ENCODE data around the gene ZMYND8. TPM values are rescaled to one million over a fixed set of nuclear protein-coding genes. Genes with fewer than 3 reads are reported as not detected.

ZMYND8 gene
- total and polyA plus RNA-seq, 2 of the 8 experiments (the other 6 are each of a cell fraction or from before 2014, with no cell fraction given): 50.5 to 163 TPM

- H3K4me1 ChIP-seq (replicated peaks in 1 of 4; ENCODE audit: control insufficient read depth in 3 of 4, insufficient read depth in 4 of 4, low read length in 3 of 4): peaks cover 73 to 87% (median 78%) of the 10 kb centered on the region in 4 experiments
- no peak overlapping the region for H4K8ac ChIP-seq (ENCODE audit: extremely low read depth, insufficient read depth, low read length)
- TF ChIP-seq PHF8 (conservative IDR thresholded peaks at IDR 0.05; ENCODE audit: low read depth, low read length): no peak
- TF ChIP-seq CHD2 (IDR thresholded peaks at IDR 0.05; ENCODE audit: low read length): no peak
- TF ChIP-seq TAF7 (optimal IDR thresholded peaks at IDR 0.05; ENCODE audit: borderline replicate concordance, low read depth, low read length): no peak
- no peak for TF ChIP-seq MAX (IDR thresholded peaks at IDR 0.05)
- peak overlapping the region in 3 of 4 experiments; percentile 46 to 57 (median 50); a peak in 3 of 7 replicates for H3K9ac ChIP-seq (replicated peaks in 1 of 4; ENCODE audit: extremely low read depth in 1 of 4, low read depth in 3 of 4, low read length in 3 of 4)
- POLR2A ChIA-PET (ENCODE audit: partially characterized antibody): interaction anchor here (0.6 to 42.1 kb wide), 10 partner anchors 2 to 139 kb away, joined by 3 to 1191 read pairs (median 8); partner anchors contain the start of gene ZMYND8
- 54% methylated on average over 2 of the region's 2 CpGs; no CpG with 5 or more reads in 1 of the 2 experiments for WGBS, 2 experiments (ENCODE audit: extremely low coverage in 1 of 2, insufficient coverage in 1 of 2, insufficient read length in 1 of 2, insufficient replicate concordance in 2 of 2, low coverage in 1 of 2, low lambda C conversion rate in 2 of 2, missing lambda C conversion rate in 1 of 2)
- H3K4me2 ChIP-seq (ENCODE audit: insufficient read depth in 1 of 2, low read depth in 2 of 2, low read length in 2 of 2): peak overlapping the region; percentile 34 to 67
- peak overlapping the region; percentile 67 for H4K5ac ChIP-seq (ENCODE audit: insufficient read length, low read depth, low read length)
- H3K27me3 ChIP-seq (replicated peaks in 1 of 4; ENCODE audit: control insufficient read depth in 3 of 4, extremely low read depth in 1 of 4, insufficient read depth in 3 of 4, low read length in 3 of 4): no peaks in the 10 kb centered on the region
- H4K91ac ChIP-seq (replicated peaks; ENCODE audit: insufficient read length, low read length): peak overlapping the region; percentile 71
- peak overlapping the region; percentile 21 for H3K56ac ChIP-seq (replicated peaks; ENCODE audit: insufficient read length, low read depth, low read length)
- H2BK12ac ChIP-seq (ENCODE audit: low read depth, low read length): no peak overlapping the region; the same call in 1 of the 2 replicates
- H3K4ac ChIP-seq (replicated peaks; ENCODE audit: insufficient read length, low read depth, low read length): peak overlapping the region; percentile 63
- CTCF ChIA-PET (ENCODE audit: partially characterized antibody): interaction anchor here (0.7 to 2.8 kb wide), 10 partner anchors 12 to 105 kb away, joined by 3 to 8 read pairs (median 3); no protein-coding TSS in a partner anchor
- H2BK5ac ChIP-seq (ENCODE audit: low read depth, low read length): peak overlapping the region; percentile 92
- H3K36me3 ChIP-seq (ENCODE audit: control insufficient read depth in 2 of 4, insufficient read depth in 4 of 4, low read length in 3 of 4): peaks cover 0 to 30% (median under 1%) of the 10 kb centered on the region in 4 experiments; a peak in 3 of 8 replicates
- FAIRE-seq: no peak
- H3K9me3 ChIP-seq (ENCODE audit: insufficient read depth in 2 of 2, low read depth in 1 of 2, low read length in 1 of 2): no peaks in the 10 kb centered on the region
- H3K18ac ChIP-seq (ENCODE audit: extremely low read depth, low read length): peak overlapping the region; percentile 11; the same call in 1 of the 2 replicates
- peaks cover 48 to 99% of the 10 kb centered on the region in 2 experiments for H3K79me2 ChIP-seq (ENCODE audit: control insufficient read depth in 1 of 2, insufficient read depth in 2 of 2, low read length in 2 of 2)
- peak overlapping the region; percentile 16 for H3K14ac ChIP-seq (ENCODE audit: insufficient read length)
- H3K79me1 ChIP-seq (ENCODE audit: low read depth, low read length): no peaks in the 10 kb centered on the region; the same call in 1 of the 2 replicates
- no peak overlapping the region for H2BK120ac ChIP-seq (replicated peaks; ENCODE audit: low read depth, low read length)
- H2AFZ ChIP-seq (ENCODE audit: low read length): no peak overlapping the region
- H4K20me1 ChIP-seq (replicated peaks in 1 of 2; ENCODE audit: control insufficient read depth in 1 of 2, insufficient read depth in 2 of 2, low read length in 2 of 2): no peaks in the 10 kb centered on the region
- no peaks in the 10 kb centered on the region; the same call in 1 of the 2 replicates for H3K23me2 ChIP-seq (ENCODE audit: low read depth, low read length)
- peak overlapping the region in 2 of 4 experiments; percentile 6 to 37; a peak in 5 of 8 replicates for H3K4me3 ChIP-seq (ENCODE audit: extremely low read depth in 1 of 4, insufficient read depth in 2 of 4, low read depth in 3 of 4, low read length in 4 of 4)
- H2AK5ac ChIP-seq (ENCODE audit: low read depth, low read length): 0 out of 2 replicates have a peak overlapping the region, but pooled peaks have one; percentile 4
- H3K23ac ChIP-seq (ENCODE audit: insufficient read length): no peak overlapping the region
- no peak for DNase-seq (ENCODE audit: low read depth in 1 of 2, low spot score in 2 of 2)
- peak overlapping the region; percentile 53; the same call in 1 of the 2 replicates for H3K27ac ChIP-seq (ENCODE audit: low read depth, low read length)
- no peak overlapping the region for H2BK15ac ChIP-seq (ENCODE audit: low read length)
- H2BK20ac ChIP-seq (ENCODE audit: low read length): no peak overlapping the region
Observed at GRCh38 chr20:47355489-47356219, 845 bp downstream of the ZMYND8 start.

Measured in H1 (cell line).